ENCODE measurements around the gene ATE1.
"Not testable (repeated sequence)": the region's sequence is repeated elsewhere in the genome, so short reads cannot be mapped to it uniquely, and the experiment has no call there.

Gene ATE1

DNA sequence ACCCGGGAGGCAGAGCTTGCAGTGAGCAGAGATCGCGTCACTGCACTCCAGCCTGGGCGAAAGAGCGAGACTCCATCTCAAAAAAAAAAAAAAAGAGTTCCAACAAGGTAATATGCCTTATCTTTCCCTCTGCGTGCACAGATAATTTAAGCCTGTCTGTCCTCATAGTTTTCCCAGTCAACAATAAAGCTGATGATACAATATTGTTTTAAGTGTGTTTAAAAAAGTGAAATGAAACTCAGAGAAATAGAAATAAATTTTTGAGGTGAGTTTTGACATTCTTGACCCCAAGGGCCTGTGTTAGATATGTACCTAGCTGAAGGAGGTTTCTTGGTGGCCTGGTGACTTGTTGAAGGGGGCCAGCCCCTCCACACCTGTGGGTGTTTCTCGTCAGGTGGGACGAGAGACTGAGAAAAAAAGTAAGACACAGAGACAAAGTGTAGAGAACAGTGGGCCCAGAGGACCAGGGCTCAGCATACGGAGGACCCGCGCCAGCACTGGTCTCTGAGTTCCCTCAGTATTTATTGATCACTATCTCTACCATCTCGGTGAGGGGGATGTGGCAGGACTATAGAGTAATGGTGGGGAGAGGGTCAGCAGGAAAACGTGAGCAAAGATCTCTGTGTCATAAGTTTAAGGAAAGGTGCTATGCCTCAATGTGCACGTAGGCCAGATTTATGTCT is 1.9 kb upstream of the ATE1 start:
- not testable (repeated sequence) for DNase-seq

- no peak for DNase-seq
Observed at GRCh38 chr10:121928528-121928884, 675 bp upstream of the ATE1 start.

DNA sequence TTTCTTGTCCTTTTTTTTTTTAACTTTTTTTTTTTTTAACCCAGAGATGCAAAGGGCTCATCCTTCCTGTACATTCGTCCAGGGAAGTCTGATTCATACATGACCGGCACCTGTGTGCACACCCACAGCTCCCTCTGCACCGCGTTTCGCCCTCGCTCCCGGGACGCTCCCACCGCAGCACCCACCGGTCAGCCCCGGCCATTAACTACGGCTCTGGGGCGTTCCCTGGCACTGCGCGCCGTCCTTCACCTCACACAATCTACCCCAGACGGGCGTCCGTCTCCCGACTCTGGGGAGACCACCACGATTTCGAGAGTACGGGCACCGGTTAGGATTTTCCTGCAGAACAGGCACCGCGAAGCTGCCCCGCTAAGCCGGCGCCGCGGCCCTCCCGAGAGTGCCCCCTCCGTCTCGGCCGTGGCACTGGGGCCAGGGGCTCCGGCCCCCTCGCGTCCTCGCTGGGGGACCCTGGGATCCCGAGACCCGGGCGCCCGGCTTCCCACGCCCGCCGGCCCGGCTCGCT is 452 bp downstream of the ATE1 start:
- DNase-seq: peak; percentile 12

GRCh38 chr10:121926671-121927317 is 1.0 kb downstream of the ATE1 start:
- DNase-seq: no peak

- no peak for DNase-seq
Observed at GRCh38 chr10:121926157-121926556, 1.7 kb downstream of the ATE1 start.

GRCh38 chr10:121921238-121921931 is 6.4 kb downstream of the ATE1 start:
- no peak for DNase-seq

- no peak for DNase-seq
Observed at GRCh38 chr10:121919666-121920065, 8.2 kb downstream of the ATE1 start.

- DNase-seq: not testable (repeated sequence)
Observed at GRCh38 chr10:121918800-121919199, 9.0 kb downstream of the ATE1 start.

GRCh38 chr10:121914661-121915060 is 13.2 kb downstream of the ATE1 start:
- DNase-seq: no peak

DNA sequence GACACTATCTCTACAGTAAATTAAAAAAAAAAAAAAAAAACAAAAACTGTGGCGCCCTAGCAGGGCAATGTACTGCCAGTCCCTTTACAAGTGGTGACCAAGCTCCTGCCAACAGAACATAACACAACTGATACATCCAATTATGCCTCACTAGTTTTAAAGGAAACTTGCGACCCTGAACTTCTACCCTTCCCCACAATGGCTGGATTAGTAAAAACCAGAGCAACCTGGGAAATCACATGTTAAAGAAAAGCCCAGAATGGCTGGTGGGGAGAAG is 16.5 kb downstream of the ATE1 start:
- DNase-seq: no peak

GRCh38 chr10:121910673-121911420 is 17.0 kb downstream of the ATE1 start:
- no peak for DNase-seq

DNA sequence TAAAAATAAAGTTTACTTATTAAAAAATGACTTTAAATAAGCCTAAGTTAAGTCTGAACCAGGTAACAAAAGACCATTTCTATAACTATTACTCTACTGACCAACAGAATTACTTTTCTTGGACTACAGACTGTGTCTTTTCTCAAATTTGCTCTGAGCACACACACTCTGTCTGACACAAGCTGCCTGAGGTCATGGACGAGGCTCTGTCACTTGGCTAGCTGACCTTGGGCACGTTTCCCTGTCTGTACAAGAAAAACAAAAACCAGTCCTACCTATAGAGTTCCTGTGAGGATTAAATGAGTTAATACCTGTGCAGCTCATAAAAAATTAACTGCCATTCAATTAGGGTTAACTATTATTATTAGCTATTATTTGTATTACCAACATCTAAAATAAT is 22.9 kb downstream of the ATE1 start:
- DNase-seq: no peak

GRCh38 chr10:121900443-121901174 is 27.2 kb downstream of the ATE1 start:
- DNase-seq: no peak

GRCh38 chr10:121899727-121900126 is 28.1 kb downstream of the ATE1 start:
- no peak for DNase-seq

DNA sequence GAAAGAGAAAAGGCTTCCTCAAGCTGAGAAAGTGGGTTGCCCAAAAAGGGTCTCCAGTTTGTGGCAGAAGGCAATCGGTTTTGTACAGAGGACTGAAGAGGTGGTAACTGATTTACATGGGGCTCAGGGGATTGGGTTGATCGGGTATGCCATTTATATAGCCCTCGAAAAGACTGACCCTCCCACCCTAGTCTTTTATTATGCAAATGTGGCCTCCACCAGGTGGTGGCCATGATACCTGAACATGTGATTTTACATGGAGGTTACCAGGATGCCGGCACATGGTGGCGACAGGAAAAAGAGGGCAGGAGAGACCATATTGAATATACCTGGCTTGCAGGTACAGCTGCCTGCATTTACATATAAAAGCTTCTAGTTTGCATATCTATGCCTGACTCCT is 36.7 kb downstream of the ATE1 start:
- DNase-seq: no peak

GRCh38 chr10:121889212-121889611 is 38.6 kb downstream of the ATE1 start:
- no peak for DNase-seq

GRCh38 chr10:121886997-121887622 is 40.7 kb downstream of the ATE1 start:
- DNase-seq: peak; percentile 29

DNA sequence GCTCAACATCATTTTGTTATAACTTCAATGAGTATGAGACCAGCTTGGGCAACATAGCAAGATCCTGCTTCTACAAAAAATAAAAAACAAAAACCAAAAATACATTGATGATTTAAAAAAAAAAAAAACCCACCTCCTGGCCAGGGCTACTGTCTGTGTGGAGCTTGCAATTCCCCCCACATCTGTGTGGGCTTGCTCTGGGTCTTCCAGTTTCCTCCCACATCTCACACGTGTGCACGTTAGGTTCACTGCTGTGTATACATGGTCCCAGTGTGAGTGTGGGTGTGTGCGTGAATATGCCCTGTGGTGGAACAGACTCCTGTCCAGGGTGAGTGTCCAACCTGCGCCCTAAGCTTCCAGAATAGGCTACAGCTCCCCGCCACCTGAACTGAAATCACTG is 41.6 kb downstream of the ATE1 start:
- no peak for DNase-seq

GRCh38 chr10:121880895-121881294 is 46.9 kb downstream of the ATE1 start:
- DNase-seq: no peak

GRCh38 chr10:121879476-121879875 is 48.4 kb downstream of the ATE1 start:
- no peak for DNase-seq

DNA sequence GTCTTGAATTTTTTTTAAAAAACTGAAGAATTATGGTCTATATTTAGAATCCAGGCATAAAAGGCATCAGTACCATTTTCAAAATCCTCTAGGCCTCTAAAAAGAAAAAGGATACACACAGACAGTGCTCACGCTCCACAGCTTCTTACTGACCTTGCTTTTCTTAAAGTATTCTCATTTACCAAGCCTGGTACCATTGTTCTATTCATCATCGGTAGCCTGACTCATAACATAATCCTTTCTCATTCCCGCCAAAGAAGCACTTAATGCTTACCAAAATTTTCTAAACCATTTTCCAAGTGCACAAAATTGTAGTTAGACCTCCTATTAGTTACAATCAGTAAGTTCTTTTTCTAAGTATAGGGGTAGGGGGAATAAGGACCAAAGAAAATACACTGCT is 54.6 kb downstream of the ATE1 start:
- no peak for DNase-seq

DNA sequence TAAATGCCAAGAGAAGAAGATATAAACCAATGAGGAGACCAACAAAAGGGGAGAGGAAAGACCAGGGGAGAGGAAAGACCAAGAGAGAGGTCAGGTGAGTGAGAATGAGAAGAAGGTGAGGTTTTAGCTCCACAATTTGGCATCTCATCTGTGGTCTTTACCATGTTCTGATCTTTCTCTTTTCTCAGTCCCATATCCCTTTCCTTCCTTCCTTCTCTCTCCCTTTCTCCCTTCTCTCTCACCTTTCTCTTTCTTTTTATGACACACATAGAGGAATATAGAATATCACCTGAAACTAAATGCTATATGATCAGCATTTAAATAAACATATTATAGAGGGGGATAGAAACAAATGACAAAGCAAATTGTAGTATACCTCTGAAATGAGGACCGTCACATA is 57.4 kb downstream of the ATE1 start:
- no peak for DNase-seq
